Measurements from ENCODE around the gene OR4A5.
"Not testable (repeated sequence)": the region's sequence is repeated elsewhere in the genome, so short reads cannot be mapped to it uniquely, and the experiment has no call there.

DNA sequence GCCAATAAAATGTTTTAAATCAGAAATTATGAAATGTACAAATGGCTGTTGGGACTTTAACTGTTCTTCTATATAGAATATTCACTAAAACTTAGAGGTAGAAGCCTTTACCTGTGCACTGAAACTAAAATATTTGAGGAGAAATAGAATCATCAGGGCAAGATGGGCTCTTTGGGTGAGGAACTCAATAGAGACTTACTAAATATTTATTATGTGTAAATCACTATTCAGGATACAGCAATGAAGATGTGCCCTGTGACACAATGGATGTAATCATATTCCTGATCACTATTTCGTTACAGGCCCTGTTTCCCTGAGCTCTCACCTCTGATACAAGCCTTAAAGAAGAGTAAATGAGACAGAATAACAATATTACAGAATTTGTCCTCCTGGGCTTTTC is at the start of gene OR4A5:
- TF ChIP-seq, protein P1, sequence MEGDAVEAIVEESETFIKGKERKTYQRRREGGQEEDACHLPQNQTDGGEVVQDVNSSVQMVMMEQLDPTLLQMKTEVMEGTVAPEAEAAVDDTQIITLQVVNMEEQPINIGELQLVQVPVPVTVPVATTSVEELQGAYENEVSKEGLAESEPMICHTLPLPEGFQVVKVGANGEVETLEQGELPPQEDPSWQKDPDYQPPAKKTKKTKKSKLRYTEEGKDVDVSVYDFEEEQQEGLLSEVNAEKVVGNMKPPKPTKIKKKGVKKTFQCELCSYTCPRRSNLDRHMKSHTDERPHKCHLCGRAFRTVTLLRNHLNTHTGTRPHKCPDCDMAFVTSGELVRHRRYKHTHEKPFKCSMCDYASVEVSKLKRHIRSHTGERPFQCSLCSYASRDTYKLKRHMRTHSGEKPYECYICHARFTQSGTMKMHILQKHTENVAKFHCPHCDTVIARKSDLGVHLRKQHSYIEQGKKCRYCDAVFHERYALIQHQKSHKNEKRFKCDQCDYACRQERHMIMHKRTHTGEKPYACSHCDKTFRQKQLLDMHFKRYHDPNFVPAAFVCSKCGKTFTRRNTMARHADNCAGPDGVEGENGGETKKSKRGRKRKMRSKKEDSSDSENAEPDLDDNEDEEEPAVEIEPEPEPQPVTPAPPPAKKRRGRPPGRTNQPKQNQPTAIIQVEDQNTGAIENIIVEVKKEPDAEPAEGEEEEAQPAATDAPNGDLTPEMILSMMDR (IDR thresholded peaks at IDR 0.05): not testable (repeated sequence)
- not testable (repeated sequence) for TF ChIP-seq POLR2A (IDR thresholded peaks at IDR 0.05)

Data from heart left ventricle (tissue), 13 donors.